Calu3 (cell line): ENCODE measurements around the gene GDF7. TPM values are rescaled to one million over a fixed set of nuclear protein-coding genes. Genes with fewer than 3 reads are reported as not detected.

Experiments
- BruUV-seq: library from RNA; stranded (reverse); fragments of 400-500 nt; replicated peaks from 2 replicates; lab custom pipeline; 2021; lab: Mats Ljungman, UMichigan
- CTCF ChIA-PET: fragments of 300-600 bp; sonication (Branson Sonifier 250); formaldehyde crosslinking; loops from one replicate; lab custom pipeline; 2022; ENCODE audit warnings: antibody characterized with exemption; lab: Charles Lee
- DNase-seq: peaks from one replicate; pipeline ENCODE4 v3.0.0; 2022
- H3K27ac Mint-ChIP-seq: one replicate; pipeline ENCODE4 v1.8.0; 2022; ENCODE audit warnings: mixed read lengths; ENCODE audit not compliant: unreplicated experiment
- H3K27me3 Mint-ChIP-seq: one replicate; pipeline ENCODE4 v1.8.0; 2022; ENCODE audit warnings: mixed read lengths; ENCODE audit not compliant: unreplicated experiment
- H3K36me3 Mint-ChIP-seq: one replicate; pipeline ENCODE4 v1.8.0; 2022; ENCODE audit warnings: mild to moderate bottlenecking, moderate library complexity, mixed read lengths; ENCODE audit not compliant: insufficient read depth, unreplicated experiment
- H3K4me1 Mint-ChIP-seq: one replicate; pipeline ENCODE4 v1.8.0; 2022; ENCODE audit warnings: mild to moderate bottlenecking, low read depth, mixed read lengths; ENCODE audit not compliant: unreplicated experiment
- H3K4me3 Mint-ChIP-seq: one replicate; pipeline ENCODE4 v1.8.0; 2022; ENCODE audit warnings: mild to moderate bottlenecking, low read depth, moderate library complexity, mixed read lengths; ENCODE audit not compliant: unreplicated experiment
- H3K9me3 Mint-ChIP-seq: one replicate; pipeline ENCODE4 v1.8.0; 2022; ENCODE audit warnings: low read depth, mixed read lengths; ENCODE audit not compliant: unreplicated experiment
- CTCF ChIP-seq: fragments of 200-600 bp; IDR thresholded peaks from one replicate; pipeline ENCODE4 v1.8.0; 2022; ENCODE audit warnings: antibody characterized with exemption; ENCODE audit not compliant: unreplicated experiment
- intact Hi-C: fragments of 100-400 bp; cut with micrococcal nuclease; formaldehyde crosslinking; loops from one replicate; pipeline ENCODE4 v1.10.0; 2022; ENCODE audit not compliant: unreplicated experiment
- total RNA-seq: library from RNA; stranded (reverse); gene quantifications from 2 replicates; pipeline ENCODE4 v1.2.3, GENCODE V29; 2022

Gene GDF7
- total RNA-seq, 1 experiment from 2014 or later = not detected

DNA sequence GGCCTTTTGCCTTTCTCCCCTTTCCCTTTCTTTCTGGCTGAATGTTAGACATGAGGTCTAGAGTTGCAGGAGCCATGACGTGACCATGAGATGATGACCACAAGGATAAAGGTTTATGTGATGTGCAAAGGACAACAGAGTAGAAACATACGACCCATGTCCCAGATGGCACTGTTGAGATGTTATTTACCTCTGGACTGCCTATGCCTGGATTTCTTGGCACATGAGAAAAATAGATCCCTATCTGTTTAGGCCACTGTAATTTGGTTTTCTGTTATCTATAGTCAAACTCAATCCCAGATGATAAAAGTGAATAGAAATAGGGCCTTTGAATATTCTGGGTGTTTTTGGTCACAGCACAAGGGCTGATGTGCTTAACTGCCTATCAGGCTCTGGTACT, 58.8 kb downstream of the GDF7 start:
- CTCF ChIA-PET = no interaction called here
- Mint-ChIP-seq H3K27ac (no peak overlapping the region), H3K4me1 (peaks cover 19% of the 10 kb centered on the region), H3K4me3 (no peak overlapping the region), H3K9me3 (no peaks in the 10 kb centered on the region), H3K27me3 (no peaks in the 10 kb centered on the region), H3K36me3 (no peaks in the 10 kb centered on the region)
- DNase-seq = no peak
- no peak for TF ChIP-seq CTCF
- intact Hi-C loops = no loop called here
- no TSS peak for BruUV-seq

GRCh38 chr2:20726913-20727312, 60.0 kb downstream of the GDF7 start:
- H3K27ac Mint-ChIP-seq = no peak overlapping the region
- no peak for TF ChIP-seq CTCF
- intact Hi-C loops = no loop called here
- H3K9me3 Mint-ChIP-seq = no peaks in the 10 kb centered on the region
- no peak overlapping the region for H3K4me3 Mint-ChIP-seq
- peaks cover 21% of the 10 kb centered on the region for H3K4me1 Mint-ChIP-seq
- CTCF ChIA-PET = no interaction called here
- H3K36me3 Mint-ChIP-seq = no peaks in the 10 kb centered on the region
- BruUV-seq = no TSS peak
- DNase-seq = no peak
- H3K27me3 Mint-ChIP-seq = no peaks in the 10 kb centered on the region

DNA sequence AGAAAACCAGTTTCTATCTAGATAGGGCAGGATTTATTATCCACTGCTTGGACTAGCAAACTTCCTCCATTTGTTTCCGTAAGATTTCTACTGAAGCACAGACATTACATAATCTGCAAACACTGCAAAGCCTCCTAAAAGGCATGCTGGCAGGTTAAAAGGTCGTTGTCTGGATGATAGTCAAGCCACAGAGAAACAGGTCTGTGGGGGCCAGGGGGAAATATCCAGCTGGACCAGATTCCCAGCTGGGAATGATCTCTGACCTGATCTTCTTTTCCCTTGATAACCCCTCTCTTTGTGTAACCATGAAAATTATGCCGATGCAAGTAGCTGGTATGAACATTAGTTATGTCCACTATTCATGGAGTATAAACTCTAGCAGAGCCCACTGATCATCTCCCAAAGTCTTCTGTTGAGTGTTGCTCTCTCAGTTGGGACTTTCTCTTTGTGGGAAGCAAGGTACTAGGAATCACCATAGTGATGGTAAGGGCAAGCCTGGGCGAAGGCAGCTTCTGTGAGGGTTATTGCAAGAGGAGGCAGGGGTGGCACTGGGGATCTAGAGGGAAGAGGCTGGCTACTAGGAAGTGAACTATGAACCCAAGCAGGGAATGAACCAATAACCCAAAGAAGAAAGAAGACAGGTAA, 61.3 kb downstream of the GDF7 start:
- CTCF ChIA-PET = no interaction called here
- Mint-ChIP-seq H3K36me3 (no peaks in the 10 kb centered on the region), H3K27me3 (no peaks in the 10 kb centered on the region), H3K27ac (no peak overlapping the region), H3K4me1 (peaks cover 21% of the 10 kb centered on the region), H3K4me3 (no peak overlapping the region), H3K9me3 (no peaks in the 10 kb centered on the region)
- TF ChIP-seq CTCF = no peak
- intact Hi-C loops = no loop called here
- no peak for DNase-seq
- no TSS peak for BruUV-seq

Other genes with a start within 250 kb of the GDF7 start
- gene RHOB, start 220.1 kb upstream of the GDF7 start, total RNA-seq = 143 and 147 TPM in 2 replicates
- gene HS1BP3, start 16.0 kb upstream of the GDF7 start, total RNA-seq = 26.4 and 28.5 TPM in 2 replicates
- 18.1 and 21.5 TPM in 2 replicates for gene LDAH, start 156.0 kb downstream of the GDF7 start, total RNA-seq